Activated T-helper 1 cell treated with anti-CD3 and anti-CD28 coated beads, Interleukin-2, amount 50 U/mL, for 16 hours (primary cell): Measurements from ENCODE around the gene TOR2A.
"Not testable (repeated sequence)": the region's sequence is repeated elsewhere in the genome, so short reads cannot be mapped to it uniquely, and the experiment has no call there.

Source experiments
- DNase-seq, 2 donors: peaks; one replicate each; pipeline ENCODE4 v3.0.0-alpha.2; 2020; ENCODE audit warnings: low read depth in 1 of 2, low spot score in 1 of 2

TOR2A gene

GRCh38 chr9:127769101-127769500 lies 34.0 kb upstream of the TOR2A start:
- no peak for DNase-seq

- no peak for DNase-seq
These were observed 33.6 kb upstream of the TOR2A start for GRCh38 chr9:127768698-127769097.

GRCh38 chr9:127767909-127768331 lies 32.8 kb upstream of the TOR2A start:
- DNase-seq: no peak

GRCh38 chr9:127767410-127767809 lies 32.3 kb upstream of the TOR2A start:
- no peak for DNase-seq

- DNase-seq: no peak
These were observed 30.3 kb upstream of the TOR2A start for GRCh38 chr9:127765418-127765817.

GRCh38 chr9:127763918-127764384 lies 28.9 kb upstream of the TOR2A start:
- no peak for DNase-seq

- no peak for DNase-seq
These were observed 27.1 kb upstream of the TOR2A start for GRCh38 chr9:127762111-127762676.

- DNase-seq: no peak
These were observed 26.4 kb upstream of the TOR2A start for GRCh38 chr9:127761491-127761956.

GRCh38 chr9:127761061-127761460 lies 26.0 kb upstream of the TOR2A start:
- DNase-seq: no peak

GRCh38 chr9:127758843-127759242 lies 23.7 kb upstream of the TOR2A start:
- DNase-seq: no peak

- not testable (repeated sequence) for DNase-seq
These were observed 21.7 kb upstream of the TOR2A start for GRCh38 chr9:127756776-127757175.

GRCh38 chr9:127756233-127756632 lies 21.1 kb upstream of the TOR2A start:
- DNase-seq: no peak

GRCh38 chr9:127755061-127756060 lies 20.3 kb upstream of the TOR2A start:
- DNase-seq: no peak

- no peak for DNase-seq
These were observed 19.3 kb upstream of the TOR2A start for GRCh38 chr9:127754099-127755060.

- DNase-seq: no peak
These were observed 18.5 kb upstream of the TOR2A start for GRCh38 chr9:127753622-127754021.

GRCh38 chr9:127753148-127753547 lies 18.1 kb upstream of the TOR2A start:
- DNase-seq: no peak

- DNase-seq: no peak
These were observed 16.4 kb upstream of the TOR2A start for GRCh38 chr9:127751269-127752054.

- no peak for DNase-seq
These were observed 14.1 kb upstream of the TOR2A start for GRCh38 chr9:127749090-127749787.

- no peak for DNase-seq
These were observed 12.0 kb upstream of the TOR2A start for GRCh38 chr9:127746959-127747569.
